Neuron (in vitro differentiated cells): ENCODE results near the gene P3H2.
"Not testable (repeated sequence)": the region's sequence is repeated elsewhere in the genome, so short reads cannot be mapped to it uniquely, and the experiment has no call there.

Experiments
- H2AFZ ChIP-seq: one replicate; pipeline ENCODE4 v1.6.1; 2013; ENCODE audit warnings: low read depth, mild to moderate bottlenecking, inconsistent platforms, low read length, moderate library complexity
- H3K27me3 ChIP-seq: one replicate; pipeline ENCODE4 v1.6.1; 2013; ENCODE audit warnings: low read length; ENCODE audit not compliant: insufficient read depth
- H3K36me3 ChIP-seq: one replicate; pipeline ENCODE4 v1.6.1; 2013; ENCODE audit warnings: low read length; ENCODE audit not compliant: insufficient read depth
- H3K4me1 ChIP-seq: one replicate; pipeline ENCODE4 v1.6.1; 2013; ENCODE audit warnings: low read length; ENCODE audit not compliant: insufficient read depth
- H3K4me3 ChIP-seq: 2 replicates; pipeline ENCODE4 v1.5.1; 2013; ENCODE audit warnings: mild to moderate bottlenecking, low read length, moderate library complexity
- H3K9me3 ChIP-seq: one replicate; pipeline ENCODE4 v1.6.1; 2013; ENCODE audit warnings: low read length

The P3H2 gene

DNA sequence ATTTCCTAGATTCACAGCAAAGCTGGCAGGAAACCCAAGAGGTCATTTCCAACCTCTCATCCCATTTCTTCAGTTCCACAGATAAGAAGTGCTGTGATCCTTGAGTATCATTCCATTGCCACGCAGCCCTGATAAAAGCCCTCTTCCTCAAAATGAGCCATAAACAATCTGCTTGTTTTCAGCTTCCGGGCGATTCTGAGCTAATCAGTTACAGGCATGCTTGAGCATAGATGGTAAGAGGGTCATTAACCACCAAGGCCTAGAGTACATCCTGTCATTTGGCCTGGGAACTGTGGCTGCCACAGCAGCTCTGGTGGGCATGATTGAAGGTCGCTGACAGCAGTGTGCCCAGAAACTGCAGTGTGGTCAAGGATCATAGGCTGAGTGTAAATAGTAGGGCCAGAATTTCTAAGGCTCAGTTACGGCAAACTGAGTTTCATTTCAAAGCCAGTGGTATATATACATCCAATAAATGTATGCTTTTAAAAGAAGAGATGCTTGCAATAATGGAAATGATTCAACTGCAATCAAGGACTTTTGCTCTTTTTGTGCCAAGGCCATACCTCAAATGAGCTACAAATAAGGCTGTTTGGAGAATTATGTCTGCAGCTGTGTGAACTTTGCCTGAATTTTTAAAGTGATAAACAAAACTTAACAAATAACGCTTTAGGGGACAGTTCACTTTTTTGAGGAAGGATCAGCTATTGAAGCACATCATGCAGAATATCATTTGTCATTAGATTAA is 47.3 kb downstream of the P3H2 start:
- no peaks in the 10 kb centered on the region for H3K9me3 ChIP-seq
- H2AFZ ChIP-seq = no peak overlapping the region
- no peaks in the 10 kb centered on the region for H3K36me3 ChIP-seq
- no peak overlapping the region for H3K4me3 ChIP-seq
- peaks cover 32% of the 10 kb centered on the region for H3K4me1 ChIP-seq
- no peaks in the 10 kb centered on the region for H3K27me3 ChIP-seq

DNA sequence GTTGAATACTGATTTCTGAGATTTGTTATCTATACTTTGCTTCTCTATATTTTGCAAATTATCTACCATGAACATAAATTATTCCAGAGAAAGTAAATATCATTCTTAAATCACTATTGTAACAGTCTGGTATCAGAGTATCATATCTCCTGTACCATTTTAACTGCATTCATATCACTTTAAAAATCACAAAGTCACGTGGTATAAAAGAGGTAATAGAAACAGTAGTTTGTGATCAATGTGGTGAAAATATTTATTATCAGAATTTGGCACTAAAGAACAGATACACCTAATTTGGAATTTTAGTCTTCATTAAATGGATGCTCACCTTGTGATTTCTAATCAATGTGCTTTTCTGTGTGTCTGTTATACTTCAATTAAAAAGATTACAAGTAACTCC is 47.8 kb downstream of the P3H2 start:
- Histone ChIP-seq H3K4me3 (no peak overlapping the region), H3K27me3 (no peaks in the 10 kb centered on the region), H2AFZ (no peak overlapping the region), H3K36me3 (no peaks in the 10 kb centered on the region), H3K9me3 (no peaks in the 10 kb centered on the region), H3K4me1 (peaks cover 27% of the 10 kb centered on the region)

DNA sequence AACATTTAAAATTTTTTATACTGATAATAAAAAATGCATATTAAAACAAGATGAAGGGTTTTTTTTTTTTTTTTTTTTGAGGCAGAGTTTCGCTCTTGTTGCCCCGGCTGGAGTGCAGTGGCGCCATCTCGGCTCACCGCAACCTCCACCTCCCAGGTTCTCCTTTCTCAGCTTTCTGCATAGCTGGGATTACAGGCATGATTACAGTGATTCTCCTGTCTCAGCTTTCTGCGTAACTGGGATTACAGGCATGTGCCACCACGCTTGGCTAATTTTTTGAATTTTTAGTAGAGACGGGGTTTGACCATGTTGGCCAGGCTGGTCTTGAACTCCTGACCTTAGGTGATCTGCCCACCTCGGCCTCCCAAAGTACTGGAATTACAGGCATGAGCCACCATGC is 48.8 kb downstream of the P3H2 start:
- H3K4me3 ChIP-seq, H2AFZ ChIP-seq, H3K27me3 ChIP-seq, H3K36me3 ChIP-seq, H3K9me3 ChIP-seq: not testable (repeated sequence)
- peaks cover 19% of the 10 kb centered on the region for H3K4me1 ChIP-seq

DNA sequence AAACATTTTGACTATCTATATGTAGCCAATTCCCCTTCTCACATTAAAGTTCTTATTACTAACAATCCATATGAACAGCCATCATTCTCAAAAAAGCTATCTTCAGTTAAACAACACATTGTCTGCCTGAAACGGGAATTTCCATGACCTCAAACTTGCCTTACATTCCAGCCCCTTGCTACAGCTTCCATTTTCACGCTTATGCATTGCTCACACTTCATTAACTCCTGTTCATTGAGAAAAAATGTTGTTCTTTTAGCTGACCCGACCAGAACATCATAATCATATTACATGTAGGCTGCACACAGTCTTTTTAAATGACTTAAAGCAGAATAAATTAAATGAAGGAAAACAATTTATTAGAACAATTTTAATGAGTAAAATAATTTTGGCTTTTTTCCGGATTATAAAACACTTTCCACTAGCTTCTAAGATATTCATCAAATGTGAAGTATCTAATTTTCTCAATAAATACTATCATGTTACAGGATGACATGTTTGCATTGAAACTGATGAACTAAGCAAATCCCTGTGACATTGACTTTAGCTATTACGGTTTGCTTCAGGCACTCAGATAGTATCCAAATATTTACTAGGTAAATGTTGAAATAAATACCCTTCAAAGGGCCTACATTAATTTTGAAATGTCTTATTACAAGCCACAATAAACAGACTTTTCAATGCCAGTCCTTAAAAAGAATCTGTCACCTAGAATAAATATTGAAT is 49.9 kb downstream of the P3H2 start:
- no peak overlapping the region for H3K4me3 ChIP-seq
- H3K9me3 ChIP-seq = no peaks in the 10 kb centered on the region
- H3K27me3 ChIP-seq = no peaks in the 10 kb centered on the region
- no peaks in the 10 kb centered on the region for H3K36me3 ChIP-seq
- H2AFZ ChIP-seq = no peak overlapping the region
- peaks cover 8% of the 10 kb centered on the region for H3K4me1 ChIP-seq

DNA sequence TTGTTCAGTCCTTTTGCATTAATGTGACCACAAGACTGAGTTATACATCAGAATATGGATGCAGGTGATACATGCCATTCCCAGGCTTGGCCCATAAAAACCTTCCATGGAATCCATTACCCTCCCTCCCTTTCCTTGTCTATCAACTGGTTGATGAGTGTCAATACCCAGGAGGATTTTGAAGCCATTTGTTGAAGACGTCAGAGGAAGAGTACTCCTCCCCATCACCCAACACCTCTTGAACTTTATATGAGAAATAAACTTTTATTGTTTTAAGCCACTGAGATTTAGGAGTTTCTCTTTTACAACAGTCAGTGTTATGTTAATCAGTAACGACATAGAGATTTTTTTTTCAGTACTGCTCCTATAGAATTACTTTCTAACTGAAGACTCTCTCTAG is 55.5 kb downstream of the P3H2 start:
- H3K9me3 ChIP-seq = no peaks in the 10 kb centered on the region
- H3K4me3 ChIP-seq = no peak overlapping the region
- no peaks in the 10 kb centered on the region for H3K27me3 ChIP-seq
- peaks cover under 1% of the 10 kb centered on the region for H3K4me1 ChIP-seq
- no peaks in the 10 kb centered on the region for H3K36me3 ChIP-seq
- H2AFZ ChIP-seq = no peak overlapping the region

DNA sequence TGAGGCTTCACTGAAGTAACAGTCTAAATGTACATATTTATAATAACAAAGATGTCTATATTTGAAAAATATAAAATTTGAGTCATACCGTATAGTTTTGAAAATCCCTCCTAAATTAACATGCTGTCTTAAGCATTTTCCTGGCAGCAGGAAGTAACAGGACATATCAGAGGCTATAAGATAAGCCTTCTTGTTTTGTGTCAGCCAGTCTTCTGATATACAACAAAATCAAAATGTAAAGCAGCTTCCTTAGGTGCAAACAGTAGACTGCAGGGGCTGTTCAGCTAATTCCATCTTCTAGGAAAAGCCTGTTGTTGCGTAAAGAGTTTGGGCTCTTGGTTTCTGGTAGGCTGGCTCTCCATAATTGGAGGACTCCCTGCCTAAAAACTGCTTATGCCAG is 56.0 kb downstream of the P3H2 start:
- Histone ChIP-seq H2AFZ (no peak overlapping the region), H3K27me3 (no peaks in the 10 kb centered on the region), H3K4me3 (no peak overlapping the region), H3K9me3 (no peaks in the 10 kb centered on the region), H3K36me3 (no peaks in the 10 kb centered on the region), H3K4me1 (peaks cover 6% of the 10 kb centered on the region)

DNA sequence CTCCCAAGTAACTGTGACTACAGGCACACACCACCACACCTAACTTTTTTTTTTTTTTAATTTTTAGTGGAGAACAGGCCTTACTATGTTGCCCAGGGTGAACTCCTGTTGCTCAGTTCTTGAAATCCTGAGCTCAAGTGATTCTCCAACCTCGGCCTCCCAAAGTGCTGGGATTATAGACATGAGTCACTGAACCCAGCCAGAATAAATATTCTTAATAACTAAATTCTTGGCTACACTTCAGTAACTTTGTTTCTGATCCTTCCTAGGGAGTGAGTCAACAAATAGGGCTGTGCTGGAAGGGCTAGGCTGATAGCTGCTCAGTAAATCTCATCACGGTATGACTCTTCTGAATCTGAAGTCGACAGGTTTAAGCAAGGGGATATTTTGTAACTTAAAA is 56.6 kb downstream of the P3H2 start:
- H3K27me3 ChIP-seq = no peaks in the 10 kb centered on the region
- H3K4me3 ChIP-seq = no peak overlapping the region
- no peaks in the 10 kb centered on the region for H3K36me3 ChIP-seq
- peaks cover 11% of the 10 kb centered on the region for H3K4me1 ChIP-seq
- no peak overlapping the region for H2AFZ ChIP-seq
- H3K9me3 ChIP-seq = no peaks in the 10 kb centered on the region

DNA sequence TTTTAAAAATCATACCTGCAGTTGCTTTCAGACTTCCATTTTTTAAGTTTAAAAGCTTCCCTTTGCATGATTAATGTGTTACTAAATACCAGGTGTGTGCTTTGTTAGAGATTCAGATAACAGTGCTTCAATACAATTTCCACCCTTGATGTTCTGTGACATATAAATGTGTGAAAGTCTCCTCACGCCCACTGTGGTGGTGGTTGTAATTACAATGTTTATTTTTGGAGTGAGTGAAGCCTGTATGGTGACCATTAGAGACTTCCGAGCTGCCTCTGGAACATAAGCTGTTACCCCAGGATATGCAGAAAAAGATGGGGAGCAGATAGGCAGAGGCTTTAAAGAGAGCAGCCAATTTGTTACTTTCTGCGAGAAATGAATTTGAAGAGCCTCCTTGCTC is 57.2 kb downstream of the P3H2 start:
- H2AFZ ChIP-seq = no peak overlapping the region
- H3K4me3 ChIP-seq = no peak overlapping the region
- no peaks in the 10 kb centered on the region for H3K36me3 ChIP-seq
- H3K9me3 ChIP-seq = no peaks in the 10 kb centered on the region
- H3K27me3 ChIP-seq = no peaks in the 10 kb centered on the region
- peaks cover 17% of the 10 kb centered on the region for H3K4me1 ChIP-seq

DNA sequence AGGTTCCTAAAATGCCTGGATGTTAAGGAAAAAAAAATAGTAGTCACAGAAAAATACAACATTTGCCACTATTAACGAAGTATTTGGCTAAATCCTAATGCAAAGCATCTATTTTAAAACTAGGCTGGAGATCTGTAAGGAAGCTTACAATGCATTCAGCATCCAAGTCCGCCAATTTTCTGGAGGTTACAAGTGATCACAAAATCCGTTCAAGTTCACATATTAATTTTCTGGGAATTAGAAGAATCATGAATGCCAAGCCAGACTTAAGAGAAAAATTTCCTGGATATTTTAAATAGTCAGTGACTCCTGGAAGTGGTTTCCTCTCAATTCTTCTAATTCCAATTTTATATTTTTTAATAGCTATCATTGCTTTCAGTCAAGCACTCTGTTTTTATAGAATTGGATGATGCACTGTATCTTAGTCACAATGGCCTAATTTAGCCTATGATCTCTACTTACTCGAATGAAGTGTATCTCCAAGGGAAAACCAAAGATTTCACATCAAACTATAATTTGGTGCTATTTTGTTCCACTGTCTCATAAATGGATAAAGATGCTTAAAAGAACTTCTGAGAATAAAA is 60.4 kb downstream of the P3H2 start:
- Histone ChIP-seq H3K9me3 (no peaks in the 10 kb centered on the region), H3K4me1 (peaks cover 21% of the 10 kb centered on the region), H2AFZ (no peak overlapping the region), H3K4me3 (no peak overlapping the region), H3K36me3 (no peaks in the 10 kb centered on the region), H3K27me3 (no peaks in the 10 kb centered on the region)

DNA sequence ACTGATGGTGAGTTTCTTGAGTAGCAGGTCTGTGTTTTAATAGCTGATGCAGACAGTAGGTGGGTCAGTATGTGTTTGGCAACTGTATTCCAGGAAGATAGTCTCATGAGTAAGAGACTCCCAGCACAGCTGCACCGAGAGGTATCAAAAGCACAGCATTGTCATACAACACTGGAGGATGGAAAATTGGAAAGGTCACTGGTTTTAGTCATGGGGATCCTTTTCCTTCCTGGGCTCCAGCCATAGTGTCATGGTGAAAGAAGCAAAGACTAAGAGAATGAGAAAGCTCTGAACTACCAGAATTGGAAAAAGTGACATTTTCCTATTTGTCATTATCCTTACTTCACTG is 61.5 kb downstream of the P3H2 start:
- H3K4me3 ChIP-seq = peak overlapping the region; percentile 32
- no peaks in the 10 kb centered on the region for H3K36me3 ChIP-seq
- peak overlapping the region; percentile 65 for H2AFZ ChIP-seq
- no peaks in the 10 kb centered on the region for H3K9me3 ChIP-seq
- H3K27me3 ChIP-seq = no peaks in the 10 kb centered on the region
- H3K4me1 ChIP-seq = peaks cover 21% of the 10 kb centered on the region

DNA sequence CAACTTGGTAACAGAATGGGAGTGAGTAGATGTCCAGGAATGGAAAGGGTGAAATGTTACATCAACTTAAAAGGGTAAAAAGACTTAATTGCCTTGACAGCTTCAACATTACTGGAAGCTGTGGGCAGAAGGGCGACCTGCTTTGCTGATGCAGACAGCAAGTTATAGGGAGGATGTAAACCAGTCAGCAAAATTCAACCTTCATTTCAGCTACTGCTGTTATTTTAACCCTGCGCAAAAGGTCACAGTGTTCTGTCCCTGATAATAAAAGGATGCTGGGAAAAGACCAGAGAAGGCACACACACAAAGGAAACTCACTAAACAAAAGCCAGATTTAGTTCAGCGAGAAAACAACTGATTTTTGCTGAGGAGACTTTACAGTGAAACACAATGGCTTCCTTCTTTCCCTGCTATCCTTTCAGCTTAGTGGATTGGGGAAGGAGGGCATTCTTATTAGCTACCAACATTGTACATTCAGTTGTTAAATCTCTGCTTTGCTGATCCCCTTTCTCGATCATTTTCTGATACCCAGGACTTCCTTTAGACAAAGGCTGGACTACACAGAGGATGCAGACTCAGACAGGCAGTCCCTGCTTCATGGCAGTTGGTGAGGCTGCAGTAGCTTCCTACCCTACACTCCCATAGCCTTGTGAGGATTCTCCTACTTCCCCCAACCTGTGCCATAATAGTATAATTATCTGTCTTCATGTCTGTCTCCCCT is 62.0 kb downstream of the P3H2 start:
- H3K27me3 ChIP-seq = no peaks in the 10 kb centered on the region
- H3K9me3 ChIP-seq = no peaks in the 10 kb centered on the region
- H3K36me3 ChIP-seq = no peaks in the 10 kb centered on the region
- H3K4me1 ChIP-seq = peaks cover 21% of the 10 kb centered on the region
- H2AFZ ChIP-seq = peak overlapping the region; percentile 65
- H3K4me3 ChIP-seq = peak overlapping the region; percentile 32

DNA sequence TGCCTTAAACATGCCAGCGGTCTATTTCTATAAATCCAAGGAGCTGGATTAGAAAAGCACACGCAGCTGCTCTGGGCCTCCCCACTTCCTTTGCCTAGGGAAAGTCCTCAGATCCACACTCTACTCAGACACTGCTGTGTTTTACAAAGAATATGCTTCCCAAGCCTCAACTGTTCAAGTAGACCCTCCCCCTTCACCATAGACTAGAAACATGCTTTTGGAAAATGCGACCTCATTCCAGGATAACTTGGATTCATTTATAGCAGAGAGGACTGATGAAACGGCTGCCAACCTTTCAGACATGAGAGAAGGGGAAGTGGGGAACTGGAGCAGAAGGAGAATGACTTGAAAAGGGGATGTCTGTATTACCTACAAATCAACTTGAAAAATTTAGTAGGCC is 64.0 kb downstream of the P3H2 start:
- Histone ChIP-seq H3K9me3 (no peaks in the 10 kb centered on the region), H3K4me1 (peaks cover 21% of the 10 kb centered on the region), H3K36me3 (no peaks in the 10 kb centered on the region), H3K27me3 (no peaks in the 10 kb centered on the region), H2AFZ (no peak overlapping the region), H3K4me3 (no peak overlapping the region)

DNA sequence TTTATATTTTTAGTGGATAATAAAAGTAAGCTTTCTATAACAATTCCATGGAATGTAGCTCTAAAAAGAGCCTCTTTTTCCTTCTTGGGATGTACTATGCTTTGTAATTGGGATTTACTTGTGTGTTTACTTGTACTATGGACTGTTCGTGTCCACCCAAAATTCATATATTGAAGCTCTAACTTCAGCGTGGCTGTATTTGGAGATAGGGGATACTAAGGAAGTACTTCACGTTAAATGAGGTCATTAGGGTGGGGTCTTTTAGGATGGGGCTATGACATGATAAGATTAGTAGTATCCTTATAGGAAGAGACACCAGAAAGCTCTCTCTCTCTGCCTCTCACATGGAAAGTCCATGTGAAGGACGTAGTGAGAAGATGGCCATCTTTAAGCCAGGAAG is 64.9 kb downstream of the P3H2 start:
- Histone ChIP-seq H3K4me1 (peaks cover 24% of the 10 kb centered on the region), H3K9me3 (no peaks in the 10 kb centered on the region), H2AFZ (no peak overlapping the region), H3K36me3 (no peaks in the 10 kb centered on the region), H3K27me3 (no peaks in the 10 kb centered on the region), H3K4me3 (no peak overlapping the region)
